ENCODE results near the gene SPSB2.

Gene SPSB2

DNA sequence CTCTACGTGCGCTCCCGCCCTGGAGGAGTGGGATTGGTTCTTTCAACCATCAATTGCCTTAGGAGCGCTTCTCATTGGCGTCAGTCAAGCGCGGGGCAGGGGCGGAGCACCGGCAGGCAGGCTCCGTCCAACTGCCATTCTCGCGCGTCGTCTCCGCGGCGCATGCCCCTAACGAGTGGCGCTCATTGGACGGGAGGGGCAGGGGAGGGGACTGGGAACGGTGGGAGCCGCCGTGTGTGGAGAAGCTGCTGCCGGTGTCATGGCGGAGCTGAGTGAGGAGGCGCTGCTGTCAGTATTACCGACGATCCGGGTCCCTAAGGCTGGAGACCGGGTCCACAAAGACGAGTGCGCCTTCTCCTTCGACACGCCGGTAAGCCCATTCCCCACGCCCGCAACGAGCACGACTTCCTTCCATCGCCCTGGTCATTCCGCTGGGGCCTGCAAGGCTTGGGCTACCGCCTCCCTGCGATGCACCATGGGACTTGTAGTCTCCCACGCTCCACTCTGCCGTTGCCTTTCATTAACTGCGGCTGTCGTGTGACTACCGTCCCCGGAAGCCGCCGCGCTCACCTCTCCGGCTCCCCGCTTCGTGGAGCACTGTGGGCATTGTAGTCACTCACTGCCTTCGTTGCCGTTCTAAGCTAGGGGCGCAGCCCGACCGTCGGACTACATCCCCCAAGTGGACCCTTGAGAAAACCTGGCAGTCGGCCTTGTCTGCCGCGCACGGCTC, 21.0 kb downstream of the SPSB2 start, which contains the start of gene USP5:
Gene USP5 (plus strand): TSS at position 230 of the 730 bp plus-strand sequence. CDS start 30 bp downstream, at position 260.
- peak; percentile 93 to 98 for DNase-seq (ENCODE audit: low read depth in 2 of 2)

DNA sequence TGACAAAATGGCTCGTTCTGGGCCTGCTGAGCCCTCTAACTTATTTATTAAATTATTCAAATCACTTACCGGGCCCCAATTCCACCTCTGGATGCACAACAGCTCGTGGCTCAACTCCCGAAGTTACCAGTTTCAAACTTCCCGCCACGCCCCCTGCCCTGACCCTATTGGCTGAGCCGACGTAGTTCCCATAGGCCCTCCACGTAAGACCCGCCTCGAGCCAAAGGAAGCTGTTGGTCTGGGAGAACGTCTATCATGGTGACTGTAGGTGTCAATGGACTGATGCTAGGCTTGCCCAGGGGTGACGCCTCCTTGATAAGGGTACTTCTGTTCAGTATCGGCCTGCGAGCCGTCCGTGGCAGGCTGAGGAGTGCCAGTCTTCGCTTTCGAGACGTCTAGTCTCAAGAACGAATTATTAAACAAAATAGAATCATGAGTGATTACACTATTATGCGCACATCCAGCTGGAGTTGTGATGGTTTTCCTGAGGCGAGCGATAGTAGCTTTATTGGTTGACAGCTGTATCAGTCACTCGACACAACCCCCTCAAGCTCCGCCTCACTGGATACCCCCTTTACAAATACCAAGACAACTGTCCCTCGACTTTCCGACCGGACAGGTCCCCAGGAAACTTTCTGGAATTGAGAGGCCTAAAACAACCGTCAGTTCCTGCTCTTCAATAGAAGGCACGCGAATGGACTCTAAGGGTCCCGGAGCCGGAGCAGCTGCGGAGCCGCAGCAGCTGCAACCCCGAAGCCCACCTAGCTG, 21.8 kb downstream of the SPSB2 start, which contains the start of gene CDCA3:
Gene CDCA3 (minus strand): TSS at position 134 of the 768 bp plus-strand sequence. CDS start 334 bp downstream, outside the sequence.
- peak; percentile 94 to 96 for DNase-seq (ENCODE audit: low read depth in 2 of 2)

DNA sequence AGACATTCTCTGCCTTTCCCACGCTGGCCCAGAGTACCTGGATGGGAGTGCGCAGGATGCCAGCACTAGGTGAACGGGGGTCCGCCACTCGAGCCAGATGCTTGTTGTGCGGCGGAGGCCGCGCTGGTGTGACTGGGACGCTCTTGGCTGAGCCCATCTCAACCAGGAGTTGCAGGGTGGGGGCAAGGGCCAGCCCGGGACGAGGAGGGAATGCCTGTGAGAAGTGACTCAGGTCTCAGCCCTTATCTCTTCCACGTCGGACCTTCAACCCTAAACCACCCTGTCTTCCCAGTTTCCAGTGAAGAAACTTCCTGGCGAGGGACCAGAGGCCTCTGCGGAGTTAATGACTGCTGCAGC, 22.3 kb downstream of the SPSB2 start:
- DNase-seq (ENCODE audit: low read depth in 2 of 2) = no peak

DNA sequence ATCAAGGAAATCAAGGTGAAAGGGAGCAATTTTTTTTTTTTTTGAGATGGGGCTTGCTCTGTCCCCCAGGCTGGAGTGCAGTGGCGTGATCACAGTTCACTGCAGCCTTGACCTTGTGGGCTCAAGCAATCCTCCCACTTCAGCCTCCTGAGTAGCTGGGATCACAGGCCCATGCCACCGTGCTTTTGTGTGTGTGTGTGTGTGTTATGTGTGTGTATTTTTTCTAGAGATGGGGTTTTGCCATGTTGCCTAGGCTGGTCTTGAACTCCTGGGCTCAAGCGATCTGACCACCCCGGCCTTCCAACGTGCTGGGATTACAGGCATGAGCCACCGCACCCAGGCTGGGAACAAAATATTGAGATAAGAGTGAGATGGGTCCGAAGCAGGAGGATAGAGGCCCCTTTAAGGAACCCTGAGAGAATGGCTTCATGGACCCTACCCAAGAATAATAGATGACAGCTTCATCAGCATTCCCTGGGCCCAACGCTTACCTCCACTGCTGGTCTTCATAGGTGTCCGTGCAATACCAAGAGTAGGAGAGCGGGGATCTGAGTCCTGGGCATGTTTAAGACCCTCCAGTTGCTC, 23.0 kb downstream of the SPSB2 start:
- DNase-seq (ENCODE audit: low read depth in 2 of 2) = no peak

DNA sequence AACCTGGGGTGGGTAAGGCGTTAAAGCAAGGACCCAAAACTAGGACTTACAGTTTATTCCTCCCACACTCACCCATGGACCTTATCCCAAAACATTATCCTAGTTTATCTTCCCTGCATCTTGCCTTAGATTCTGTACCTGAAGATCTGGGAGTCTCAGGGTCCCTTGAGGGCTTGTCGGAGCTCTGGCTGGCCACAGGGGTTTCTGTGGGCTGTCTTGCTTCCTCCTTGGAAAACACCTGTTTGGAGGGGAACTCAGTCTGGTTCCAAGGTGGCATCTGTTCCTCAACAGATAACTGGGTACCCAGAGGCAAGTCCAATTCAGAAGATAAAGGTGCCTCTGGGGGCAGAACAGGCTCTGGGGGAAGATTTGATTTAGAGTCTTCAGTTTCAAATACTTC, 23.7 kb downstream of the SPSB2 start:
- no peak for DNase-seq (ENCODE audit: low read depth in 2 of 2)

DNA sequence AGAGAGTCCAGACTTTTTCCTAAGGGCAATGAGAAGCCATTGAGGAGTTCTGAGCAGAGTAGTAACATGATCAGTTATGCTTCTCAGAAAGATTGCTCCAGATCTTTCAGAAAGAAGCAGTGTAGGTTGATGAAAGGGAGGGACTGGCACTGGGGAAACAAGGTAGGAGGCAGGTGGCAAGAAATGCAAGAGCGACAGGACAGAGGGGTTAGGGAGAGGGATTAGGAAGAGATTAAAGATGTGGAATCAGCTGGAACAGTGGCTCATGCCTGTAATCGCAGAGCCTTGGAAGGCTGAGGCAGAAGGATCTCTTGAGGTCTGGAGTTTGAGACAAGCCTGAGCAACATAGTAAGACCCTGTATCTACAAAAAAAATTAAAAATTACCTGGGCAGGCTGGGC, 25.4 kb downstream of the SPSB2 start:
- DNase-seq (ENCODE audit: low read depth in 2 of 2) = no peak

DNA sequence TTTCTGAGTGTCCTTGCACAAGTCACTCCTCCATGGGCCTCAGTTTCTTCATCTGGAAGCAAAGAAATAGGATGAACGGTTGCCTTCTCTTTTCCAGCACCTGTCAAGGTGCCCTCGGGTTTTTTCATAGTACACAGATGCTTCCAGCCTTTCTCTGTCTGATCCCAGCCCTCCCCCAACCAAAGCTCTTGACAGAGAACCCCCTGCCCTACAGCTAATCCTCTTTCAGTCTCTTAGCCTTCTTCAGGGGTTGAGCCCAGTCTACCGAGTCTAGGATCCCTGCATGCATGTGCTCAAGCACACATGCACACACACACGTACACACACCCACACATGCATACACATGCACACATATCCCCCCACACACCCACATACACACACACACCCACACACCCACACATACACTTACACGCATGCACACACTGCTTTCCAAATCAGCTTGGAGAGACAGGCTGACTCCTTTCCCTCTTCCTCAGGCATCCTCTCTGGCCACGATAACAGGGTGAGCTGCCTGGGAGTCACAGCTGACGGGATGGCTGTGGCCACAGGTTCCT, 26.7 kb downstream of the SPSB2 start:
- DNase-seq (ENCODE audit: low read depth in 2 of 2) = no peak

- DNase-seq (ENCODE audit: low read depth in 2 of 2) = no peak
Observed at GRCh38 chr12:6845395-6845794, 27.7 kb downstream of the SPSB2 start.

GRCh38 chr12:6843118-6843902, 29.8 kb downstream of the SPSB2 start:
- no peak for DNase-seq (ENCODE audit: low read depth in 2 of 2)

- no peak for DNase-seq (ENCODE audit: low read depth in 2 of 2)
Observed at GRCh38 chr12:6842075-6842474, 31.0 kb downstream of the SPSB2 start.

GRCh38 chr12:6840761-6841515, 32.2 kb downstream of the SPSB2 start, which contains the start of gene GNB3:
Gene GNB3 (plus strand): TSS chr12:6840925. CDS start chr12:6841288, 363 bp downstream.
- no peak for DNase-seq (ENCODE audit: low read depth in 2 of 2)

DNA sequence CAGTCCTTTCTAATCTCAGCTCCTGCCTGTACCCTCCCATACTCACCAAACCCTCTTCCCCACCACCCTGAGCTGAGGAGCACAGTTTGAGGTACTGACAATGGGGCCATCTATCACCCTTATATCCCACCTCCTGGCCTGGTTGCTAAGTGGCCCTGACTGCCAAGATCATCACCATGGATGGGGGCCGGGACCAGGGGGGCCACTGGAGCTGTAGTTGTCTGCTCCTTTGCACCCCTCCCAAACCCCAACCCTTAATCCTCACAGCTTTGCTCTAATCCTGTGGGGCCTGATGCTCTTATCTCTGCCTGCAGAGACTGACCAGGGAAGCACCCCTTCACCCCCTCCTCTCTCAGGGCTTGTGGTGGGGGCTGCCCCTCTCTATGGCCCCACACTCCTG, 32.8 kb downstream of the SPSB2 start:
- DNase-seq (ENCODE audit: low read depth in 2 of 2) = no peak

DNA sequence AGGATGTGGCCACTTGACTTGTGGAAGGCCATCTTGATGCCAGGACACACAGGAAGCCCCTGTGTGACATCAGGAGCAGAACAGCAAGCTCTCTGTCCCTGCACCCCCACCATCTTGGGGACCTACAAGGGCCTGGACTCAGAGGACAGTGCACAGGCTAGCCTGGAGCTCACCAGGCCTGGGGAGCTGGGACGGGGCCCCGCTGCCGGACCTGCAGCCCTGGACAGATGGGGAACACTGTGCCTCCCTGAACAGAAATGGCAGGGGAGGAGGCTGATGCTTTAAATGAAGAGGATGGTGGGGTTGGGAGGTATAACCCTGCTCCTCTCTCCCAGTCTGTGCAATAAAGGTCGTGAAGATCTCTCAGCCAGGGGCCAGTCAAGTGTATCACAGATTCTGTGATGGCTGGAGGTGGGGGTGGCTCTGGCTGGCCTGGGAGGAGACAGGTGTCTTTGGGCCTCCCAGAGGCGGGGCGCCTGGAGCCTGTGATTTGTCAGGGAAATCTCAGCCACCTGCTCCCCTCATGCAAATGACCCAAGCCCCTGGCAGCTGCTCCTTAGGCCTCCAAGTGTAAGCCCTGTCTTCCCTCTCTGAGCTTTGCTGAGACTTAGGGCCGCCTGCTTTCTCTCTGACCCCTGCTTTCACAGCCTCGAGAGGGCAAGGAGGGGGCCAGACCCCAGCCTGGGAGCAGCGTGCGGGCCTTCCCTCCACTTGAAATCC, 33.5 kb downstream of the SPSB2 start:
- DNase-seq (ENCODE audit: low read depth in 2 of 2) = no peak

DNA sequence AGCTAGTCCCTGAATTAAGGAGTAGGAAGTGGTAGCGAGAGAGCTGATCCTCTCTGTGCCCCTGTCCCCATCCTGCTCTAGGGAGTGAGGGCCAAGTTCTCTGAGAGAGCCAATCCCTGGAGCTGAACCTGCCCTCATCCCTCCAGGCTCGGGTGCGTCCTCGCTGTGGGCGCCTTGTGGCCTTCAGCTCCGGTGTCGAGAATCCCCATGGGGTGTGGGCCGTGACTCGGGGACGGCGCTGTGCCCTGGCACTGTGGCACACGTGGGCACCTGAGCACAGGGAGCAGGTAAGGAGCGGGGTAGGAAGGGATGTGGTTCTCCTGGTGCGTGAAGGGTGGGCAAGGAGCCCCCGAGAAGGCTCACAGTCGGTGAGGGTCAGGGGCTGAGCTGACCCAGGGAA, 34.2 kb downstream of the SPSB2 start:
- DNase-seq (ENCODE audit: low read depth in 2 of 2) = no peak

DNA sequence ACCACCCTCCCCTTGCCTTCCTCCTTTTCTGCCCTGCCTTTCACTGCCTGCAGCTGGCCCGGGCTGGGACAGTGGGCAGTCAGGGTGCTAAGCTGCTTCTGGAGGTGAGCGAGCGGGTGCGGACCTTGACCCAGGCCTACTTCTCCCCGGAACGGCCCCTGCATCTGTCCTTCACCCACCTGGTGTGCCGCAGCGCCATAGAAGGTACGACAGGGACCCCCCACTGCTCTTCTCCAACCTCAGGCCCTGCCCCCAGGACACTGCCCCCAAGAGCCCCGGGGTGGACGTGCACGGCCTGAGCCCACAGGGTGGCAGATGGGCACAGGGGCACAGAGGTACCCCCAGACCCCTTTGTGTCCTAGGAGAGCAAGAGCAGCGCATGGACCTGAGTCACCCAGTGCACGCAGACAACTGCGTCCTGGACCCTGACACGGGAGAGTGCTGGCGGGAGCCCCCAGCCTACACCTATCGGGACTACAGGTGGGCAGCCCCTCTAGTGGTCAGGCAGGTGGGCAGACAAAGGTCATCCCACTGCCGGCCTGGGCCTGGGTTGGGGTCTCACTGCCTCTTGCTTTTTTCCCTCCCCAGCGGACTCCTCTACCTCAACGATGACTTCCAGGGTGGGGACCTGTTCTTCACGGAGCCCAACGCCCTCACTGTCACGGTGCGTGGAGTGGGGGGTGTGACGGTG, 35.6 kb downstream of the SPSB2 start:
- DNase-seq (ENCODE audit: low read depth in 2 of 2) = no peak

DNA sequence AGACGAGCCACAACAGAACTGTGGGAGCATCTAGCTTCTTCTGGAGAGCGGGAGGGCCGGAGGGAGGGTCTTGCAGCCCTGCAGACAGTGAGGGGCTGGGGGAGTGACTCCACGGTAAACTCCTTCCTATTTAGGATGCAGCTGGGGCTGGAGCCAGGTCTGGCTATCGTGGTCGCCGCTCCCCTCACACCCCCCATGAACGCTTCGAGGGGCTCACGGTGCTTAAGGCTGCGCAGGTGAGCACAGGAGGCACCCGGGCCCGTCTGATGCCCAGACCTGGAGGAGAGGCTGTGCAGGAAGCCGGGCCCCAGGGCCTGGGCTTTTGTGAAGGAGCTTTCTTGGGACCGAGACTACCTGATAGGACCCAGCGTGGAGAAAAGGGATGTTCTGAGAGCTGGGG, 36.3 kb downstream of the SPSB2 start:
- no peak for DNase-seq (ENCODE audit: low read depth in 2 of 2)

GRCh38 chr12:6834873-6835272, 38.2 kb downstream of the SPSB2 start:
- DNase-seq (ENCODE audit: low read depth in 2 of 2) = no peak

GRCh38 chr12:6834254-6834653, 38.8 kb downstream of the SPSB2 start:
- DNase-seq (ENCODE audit: low read depth in 2 of 2) = no peak

- DNase-seq (ENCODE audit: low read depth in 2 of 2) = no peak
Observed at GRCh38 chr12:6833189-6833890, 39.8 kb downstream of the SPSB2 start.
